Motor neuron (in vitro differentiated cells): ENCODE measurements around the gene DEPDC1B. TPM values are rescaled to one million over a fixed set of nuclear protein-coding genes. Genes with fewer than 3 reads are reported as not detected.
A peak's percentile ranks its signal among the peaks of the same experiment; 100 is the strongest.
"Not testable (repeated sequence)": the region's sequence is repeated elsewhere in the genome, so short reads cannot be mapped to it uniquely, and the experiment has no call there.

Experiments used
- ATAC-seq, 8 experiments: fragments of 200-7000 bp; cut with Tn5 transposase; replicated peaks in 6 of 8; 2 replicates each; pipeline ENCODE4 v1.8.0; 2021; ENCODE audit warnings: mild to moderate bottlenecking in 8 of 8, moderate library complexity in 8 of 8
- H3K27ac ChIP-seq, 2 donors: fragments of 250-450 bp; sonication (Bioruptor Pico); 2 replicates each; pipeline ENCODE4 v1.9.0; 2021; ENCODE audit warnings: antibody characterized with exemption in 2 of 2, mild to moderate bottlenecking in 2 of 2, moderate library complexity in 1 of 2
- H3K4me1 ChIP-seq, 2 donors: fragments of 250-450 bp; sonication (Bioruptor Pico); replicated peaks in 1 of 2; 2 replicates each; pipeline ENCODE4 v1.6.1; 2021; ENCODE audit warnings: antibody characterized with exemption in 2 of 2, mild to moderate bottlenecking in 2 of 2, moderate library complexity in 1 of 2
- H3K4me3 ChIP-seq, 5 donors: fragments of 250-450 bp; sonication (Bioruptor Pico); 2 replicates each; pipeline ENCODE4 v1.9.0; 2021; ENCODE audit warnings: antibody characterized with exemption in 5 of 5, mild to moderate bottlenecking in 5 of 5, moderate library complexity in 4 of 5
- WGBS, 10 experiments: fragments of 450-650 bp; shearing (Covaris generic); methylation state at CpG; one replicate each; pipeline ENCODE4 v1.0.0; 2022; 5-methylcytosine and 5-hydroxymethylcytosine counted together
- in situ Hi-C, 9 experiments: fragments of 400-800 bp; cut with MboI; loops; one replicate each; pipeline ENCODE4 v1.15.0; 2021; ENCODE audit warnings: low sequenced_read_pairs in 9 of 9, low pct_unique_long_range_greater_than_20kb in 2 of 9; ENCODE audit not compliant: unreplicated experiment in 9 of 9
- total RNA-seq, 8 experiments: library from RNA; unstranded; fragments of 300-600 nt; gene quantifications; 2 replicates each; pipeline versions ENCODE4 v1.2.3 to v1.2.4, GENCODE V29; 2022

Gene DEPDC1B
- total RNA-seq, 8 experiments from 2014 or later: 0.71 to 24.9 (median 2.8) TPM

DNA sequence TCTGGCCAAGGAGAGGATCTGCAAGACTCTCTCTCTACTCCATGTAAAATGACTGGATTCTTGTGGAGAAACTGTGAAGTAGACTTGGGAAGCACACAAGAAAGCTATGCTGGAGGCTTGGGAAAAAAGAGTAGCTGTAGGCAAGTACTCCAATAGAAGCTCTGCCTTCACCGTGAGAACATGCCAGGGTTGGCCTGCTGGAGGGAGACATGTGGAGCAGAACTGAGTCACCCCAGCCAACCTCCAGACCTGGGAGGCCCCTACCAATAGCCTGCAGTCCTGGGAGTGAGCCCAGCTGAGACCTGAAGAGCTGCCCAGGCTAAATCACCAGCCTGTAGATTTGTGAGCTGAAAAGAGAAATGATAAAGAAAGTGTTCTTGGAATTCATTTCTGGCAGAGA is 66.6 kb downstream of the DEPDC1B start:
- Histone ChIP-seq H3K27ac (no peak overlapping the region), H3K4me3 (no peak overlapping the region), H3K4me1 (peaks cover 0 to 13% of the 10 kb centered on the region in 2 donors)
- in situ Hi-C loops: no loop called here
- 20 to 80% methylated on average over 1 of the region's 1 CpG; no CpG with 5 or more reads in 8 of the 10 experiments for WGBS, 10 experiments
- peak in 3 of 8 experiments; percentile 59 to 100 (median 99) for ATAC-seq

DNA sequence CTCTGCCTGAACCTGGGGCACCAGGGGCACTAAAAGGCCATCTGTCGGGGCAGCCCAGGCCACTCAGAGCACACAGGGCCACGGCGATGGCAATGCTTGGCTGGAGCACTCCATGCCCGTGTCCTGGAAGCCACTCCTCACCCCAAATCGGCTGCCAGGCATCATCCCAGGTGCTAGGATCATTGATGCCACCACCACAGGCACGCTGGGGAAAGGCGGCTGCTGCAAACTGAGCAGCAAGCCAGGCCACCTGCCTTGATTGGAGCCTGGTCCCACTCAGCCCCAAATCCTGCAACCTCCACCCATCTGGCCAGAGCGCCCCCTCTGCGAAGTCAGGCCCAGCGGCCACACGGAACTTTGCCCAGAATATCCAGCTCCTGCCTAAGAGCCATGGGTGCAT is 67.8 kb downstream of the DEPDC1B start:
- Histone ChIP-seq H3K4me1 (peaks cover 0 to 8% of the 10 kb centered on the region in 2 donors), H3K4me3 (no peak overlapping the region), H3K27ac (no peak overlapping the region)
- ATAC-seq: no peak
- in situ Hi-C loops: no loop called here
- 96 to 100% (median 99%) methylated on average over 3 to 6 of the region's 11 CpGs; no CpG with 5 or more reads in 6 of the 10 experiments for WGBS, 10 experiments

DNA sequence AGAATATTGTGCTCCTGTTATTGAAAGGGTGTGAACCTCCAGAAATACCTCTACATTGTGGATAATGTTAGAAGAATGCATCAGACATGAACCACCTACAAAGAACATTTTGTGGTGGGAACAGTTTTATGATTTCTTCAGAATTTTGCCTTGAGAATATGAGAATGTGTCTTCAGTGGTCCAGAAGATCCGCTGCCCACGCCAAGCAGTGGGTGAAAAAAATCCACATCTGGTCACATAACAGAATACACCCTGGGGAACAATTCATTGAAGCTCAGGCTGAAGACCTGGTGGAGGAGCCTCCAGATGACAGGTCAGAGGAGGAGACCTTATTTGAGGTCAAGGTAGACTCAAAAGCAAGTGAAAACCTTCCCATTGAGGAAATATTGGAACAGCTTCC is 69.1 kb downstream of the DEPDC1B start:
- 95 to 100% (median 100%) methylated on average over 1 to 2 of the region's 2 CpGs; no CpG with 5 or more reads in 4 of the 10 experiments for WGBS, 10 experiments
- ATAC-seq: no peak
- H3K4me3 ChIP-seq: no peak overlapping the region
- no peaks in the 10 kb centered on the region for H3K4me1 ChIP-seq
- H3K27ac ChIP-seq: no peak overlapping the region
- in situ Hi-C loops: no loop called here

DNA sequence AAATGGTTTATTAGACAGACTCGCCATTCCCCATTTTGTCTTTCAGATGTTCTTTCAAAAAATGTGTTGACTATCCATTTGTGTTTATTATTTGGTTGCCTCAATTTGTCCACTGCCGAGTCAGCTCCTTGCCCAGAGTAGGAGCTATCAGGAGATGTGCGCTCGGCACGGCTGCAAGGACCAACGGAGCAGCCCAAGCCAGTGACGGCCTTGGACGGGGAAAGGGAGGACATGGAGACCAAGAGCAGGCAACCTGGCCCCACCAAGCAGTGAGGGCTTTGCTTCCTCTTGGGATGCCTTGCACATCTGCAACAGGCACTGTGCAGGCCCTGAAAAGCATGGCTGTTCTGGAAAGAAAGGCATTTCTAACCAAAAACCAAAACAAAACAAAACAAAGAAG is 69.8 kb downstream of the DEPDC1B start:
- Histone ChIP-seq H3K4me1 (no peaks in the 10 kb centered on the region), H3K4me3 (no peak overlapping the region), H3K27ac (no peak overlapping the region)
- no peak for ATAC-seq
- in situ Hi-C loops: no loop called here
- 36 to 100% (median 100%) methylated on average over 1 to 8 of the region's 8 CpGs for WGBS, 10 experiments

DNA sequence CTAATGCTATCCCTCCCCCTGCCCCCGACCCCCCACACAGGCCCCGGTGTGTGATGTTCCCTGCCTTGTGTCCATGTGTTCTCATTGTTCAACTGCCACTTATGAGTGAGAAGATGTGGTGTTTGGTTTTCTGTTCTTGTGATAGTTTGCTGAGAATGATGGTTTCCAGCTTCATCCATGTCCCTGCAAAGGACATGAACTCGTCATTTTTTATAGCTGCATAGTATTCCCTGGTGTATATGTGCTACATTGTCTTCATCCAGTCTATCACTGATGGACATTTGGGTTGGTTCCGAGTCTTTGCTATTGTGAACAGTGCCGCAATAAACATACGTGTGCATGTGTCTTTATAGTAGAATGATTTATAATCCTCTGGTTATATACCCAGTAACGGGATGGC is 75.1 kb downstream of the DEPDC1B start:
- ATAC-seq, H3K4me1 ChIP-seq, in situ Hi-C loops, H3K27ac ChIP-seq, H3K4me3 ChIP-seq: not testable (repeated sequence)
- WGBS, 10 experiments: 89 to 100% (median 100%) methylated on average over 1 to 3 of the region's 7 CpGs; no CpG with 5 or more reads in 5 of the 10 experiments

DNA sequence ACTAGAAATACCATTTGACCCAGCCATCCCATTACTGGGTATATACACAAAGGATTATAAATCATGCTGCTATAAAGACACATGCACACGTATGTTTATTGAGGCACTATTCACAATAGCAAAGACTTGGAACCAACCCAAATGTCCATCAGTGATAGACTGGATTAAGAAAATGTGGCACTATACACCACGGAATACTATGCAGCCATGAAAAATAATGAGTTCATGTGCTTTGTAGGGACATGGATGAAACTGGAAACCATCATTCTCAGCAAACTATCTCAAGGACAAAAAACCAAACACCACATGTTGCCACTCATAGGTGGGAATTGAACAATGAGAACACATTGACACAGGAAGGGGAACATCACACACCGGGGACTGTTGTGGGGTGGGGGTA is 79.2 kb downstream of the DEPDC1B start:
- H3K4me1 ChIP-seq, H3K4me3 ChIP-seq, H3K27ac ChIP-seq, ATAC-seq, in situ Hi-C loops: not testable (repeated sequence)
- WGBS, 10 experiments: 100% methylated on average over 1 of the region's 3 CpGs; no CpG with 5 or more reads in 8 of the 10 experiments

DNA sequence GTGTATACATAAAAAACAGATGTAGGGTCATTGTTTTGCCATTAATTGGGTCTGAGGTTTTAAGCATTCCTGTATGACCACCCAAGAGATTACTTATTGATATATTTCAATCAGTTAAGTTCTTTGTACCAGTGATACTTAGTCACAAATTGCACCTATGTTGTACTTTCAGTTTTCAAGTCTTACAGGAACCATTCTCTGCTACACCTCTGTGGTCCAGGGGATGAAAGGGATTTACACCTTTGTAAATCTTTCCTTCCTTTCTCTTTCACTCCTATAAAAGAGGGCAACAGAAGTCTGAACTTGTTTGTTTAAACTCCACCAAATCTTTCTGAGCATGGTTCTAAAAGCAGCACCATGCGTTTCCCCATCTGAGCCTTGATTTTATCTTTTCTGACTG is 86.1 kb downstream of the DEPDC1B start:
- in situ Hi-C loops: no loop called here
- no peak for ATAC-seq
- WGBS, 10 experiments: 86 to 100% (median 100%) methylated on average over 1 of the region's 1 CpG; no CpG with 5 or more reads in 1 of the 10 experiments
- Histone ChIP-seq H3K4me1 (no peaks in the 10 kb centered on the region), H3K27ac (no peak overlapping the region), H3K4me3 (no peak overlapping the region)

DNA sequence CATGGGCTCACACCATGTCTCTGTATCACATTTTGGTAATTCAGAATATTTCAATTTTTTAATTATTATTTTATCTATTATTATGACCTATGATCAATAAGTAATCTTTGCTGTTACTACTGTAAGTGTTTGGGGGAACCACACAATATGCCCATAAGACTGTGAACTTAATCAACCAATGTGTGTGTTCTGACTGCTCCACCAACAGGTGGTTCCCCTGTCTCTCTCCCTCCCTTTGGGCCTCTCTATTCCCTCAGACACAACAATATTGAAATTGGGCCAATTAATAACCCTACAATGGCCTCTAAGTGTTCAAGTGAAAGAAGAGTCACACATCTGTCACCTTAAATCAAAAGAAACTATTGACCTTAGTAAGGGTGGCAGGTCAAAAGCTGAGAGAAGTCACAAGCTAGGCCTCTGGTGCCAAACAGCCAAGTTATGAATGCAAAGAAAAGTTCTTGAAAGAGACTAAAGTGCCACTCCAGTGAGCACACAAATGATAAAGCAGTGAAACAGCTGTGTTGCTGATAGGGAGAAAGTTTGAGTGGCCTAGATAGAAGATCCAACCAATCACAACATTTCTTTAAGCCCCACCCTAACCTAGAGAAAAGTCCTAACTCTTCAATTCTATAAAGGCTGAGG is 88.7 kb downstream of the DEPDC1B start:
- Histone ChIP-seq H3K4me1 (no peaks in the 10 kb centered on the region), H3K27ac (no peak overlapping the region), H3K4me3 (no peak overlapping the region)
- in situ Hi-C loops: no loop called here
- ATAC-seq: no peak

DNA sequence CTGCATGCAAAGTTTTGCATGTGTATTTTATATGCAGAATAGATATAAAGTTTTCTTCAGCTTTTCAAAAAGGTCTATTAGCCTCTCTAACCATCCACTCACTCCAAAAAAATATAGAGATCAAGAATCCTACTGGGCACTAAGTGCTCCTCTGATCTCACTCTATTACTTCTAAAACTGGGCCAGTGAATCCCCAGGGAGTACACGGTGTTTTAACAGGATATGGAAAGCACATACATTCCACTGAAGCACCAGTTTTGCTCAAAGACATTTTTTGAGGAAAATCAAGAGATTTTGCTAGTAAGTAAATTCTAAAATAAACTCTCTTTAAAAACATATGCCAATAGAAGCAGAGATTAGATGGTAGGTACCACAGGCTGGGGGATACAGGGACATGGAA is 95.2 kb downstream of the DEPDC1B start:
- ATAC-seq: no peak
- in situ Hi-C loops: no loop called here
- 40 to 100% (median 86%) methylated on average over 1 of the region's 1 CpG; no CpG with 5 or more reads in 4 of the 10 experiments for WGBS, 10 experiments
- H3K4me3 ChIP-seq: no peak overlapping the region
- no peaks in the 10 kb centered on the region for H3K4me1 ChIP-seq
- H3K27ac ChIP-seq: no peak overlapping the region

DNA sequence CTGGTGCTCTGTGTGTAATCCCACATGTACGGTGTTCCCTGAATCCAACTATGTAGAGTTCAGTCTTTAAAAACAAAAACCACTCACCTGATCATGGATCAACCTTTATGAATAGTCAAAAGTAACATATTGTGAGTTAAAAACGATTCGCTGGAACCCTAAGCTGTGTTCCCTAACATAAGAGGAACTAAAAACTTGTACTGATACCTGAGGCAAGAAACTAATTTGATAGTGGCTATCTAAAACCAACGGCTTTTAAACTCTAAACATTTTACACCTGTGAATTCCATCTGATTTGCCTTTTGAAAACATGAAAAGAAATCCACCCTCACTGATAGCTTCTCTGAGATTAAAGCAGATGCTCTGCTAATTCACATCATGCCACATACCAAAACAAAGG is 101.5 kb downstream of the DEPDC1B start:
- no peak for ATAC-seq
- 77 to 100% (median 92%) methylated on average over 1 to 4 of the region's 4 CpGs; no CpG with 5 or more reads in 1 of the 10 experiments for WGBS, 10 experiments
- no peak overlapping the region for H3K27ac ChIP-seq

DNA sequence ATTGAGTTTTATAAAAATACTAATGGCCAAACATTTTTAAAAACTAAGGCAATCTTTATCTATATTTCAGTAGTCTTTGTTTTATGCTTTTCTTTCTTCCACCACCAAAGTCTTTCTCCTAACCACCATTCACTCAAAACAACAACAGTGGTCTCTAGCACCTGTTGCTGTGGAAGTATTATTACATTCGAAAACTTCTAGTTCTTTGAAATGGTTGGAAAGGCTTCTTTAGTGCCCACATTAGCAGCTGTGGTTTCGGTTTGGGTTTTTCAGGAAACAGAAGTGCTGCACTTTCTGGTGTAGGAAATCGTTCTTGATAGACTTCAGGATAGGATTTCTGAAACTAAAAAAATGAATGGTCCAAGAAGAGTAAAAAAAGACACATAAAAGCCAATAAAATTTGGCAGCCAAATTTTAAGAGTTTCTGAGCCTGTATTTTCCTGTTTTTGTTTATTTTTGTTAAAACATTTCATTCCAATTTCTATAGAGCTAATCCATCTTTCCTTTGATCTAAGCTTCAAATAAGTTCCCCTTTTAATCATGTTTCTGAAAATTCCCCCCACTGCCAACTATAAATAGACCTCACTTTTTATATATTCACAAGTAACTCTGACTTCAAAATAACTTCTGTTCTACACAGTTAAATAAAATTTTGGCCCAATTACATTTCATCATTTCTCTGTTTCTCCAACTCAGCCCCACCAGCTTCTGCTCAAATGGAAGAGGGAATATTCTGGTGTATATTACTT is 102.2 kb downstream of the DEPDC1B start:
- H3K4me1 ChIP-seq: no peaks in the 10 kb centered on the region
- H3K27ac ChIP-seq: no peak overlapping the region
- no peak for ATAC-seq
- in situ Hi-C loops: no loop called here
- WGBS, 10 experiments: 49 to 100% (median 86%) methylated on average over 1 to 3 of the region's 3 CpGs
- no peak overlapping the region for H3K4me3 ChIP-seq

More for the DNA sequence above, 101.5 kb downstream of the DEPDC1B start:
- in situ Hi-C loops: no loop called here
- no peaks in the 10 kb centered on the region for H3K4me1 ChIP-seq
- no peak overlapping the region for H3K4me3 ChIP-seq

DNA sequence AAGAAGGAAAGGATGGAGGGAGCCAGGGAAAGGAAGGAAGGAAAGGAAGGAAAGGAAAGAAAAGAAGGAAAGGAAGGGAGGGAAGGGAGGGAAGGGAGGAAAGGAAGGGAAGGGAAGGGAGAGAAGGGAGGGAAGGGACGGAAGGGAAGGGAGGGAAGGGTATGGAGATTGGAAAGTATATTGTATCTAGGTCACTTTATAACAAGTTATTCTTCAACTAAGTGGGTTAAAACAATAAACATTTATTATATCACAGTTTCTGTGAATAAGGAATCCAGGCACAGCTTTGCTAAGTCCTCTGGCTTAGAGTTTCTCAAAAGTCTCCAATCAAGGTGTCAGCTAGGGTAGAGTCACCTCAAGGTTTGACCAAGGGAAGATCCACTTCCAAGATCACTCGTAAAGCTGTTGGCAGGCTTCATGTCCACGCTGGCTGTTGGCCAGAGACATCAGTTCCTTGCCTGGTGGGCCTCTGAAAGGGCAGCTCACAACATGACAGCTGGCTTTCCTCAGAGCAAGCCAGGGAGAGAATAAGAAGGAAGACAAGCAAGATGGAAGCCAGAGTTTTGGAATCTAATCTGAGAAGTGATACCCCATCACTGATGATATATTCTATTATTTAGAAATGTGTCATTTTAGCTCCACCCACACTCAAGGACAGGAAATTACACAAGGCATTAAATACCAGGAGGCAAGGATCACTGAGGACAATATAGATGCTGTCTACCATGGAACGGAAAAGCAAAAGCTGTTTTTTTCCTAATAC is 105.1 kb downstream of the DEPDC1B start:
- in situ Hi-C loops: no loop called here
- no peak overlapping the region for H3K27ac ChIP-seq
- 83 to 100% (median 100%) methylated on average over 1 to 3 of the region's 4 CpGs; no CpG with 5 or more reads in 2 of the 10 experiments for WGBS, 10 experiments

DNA sequence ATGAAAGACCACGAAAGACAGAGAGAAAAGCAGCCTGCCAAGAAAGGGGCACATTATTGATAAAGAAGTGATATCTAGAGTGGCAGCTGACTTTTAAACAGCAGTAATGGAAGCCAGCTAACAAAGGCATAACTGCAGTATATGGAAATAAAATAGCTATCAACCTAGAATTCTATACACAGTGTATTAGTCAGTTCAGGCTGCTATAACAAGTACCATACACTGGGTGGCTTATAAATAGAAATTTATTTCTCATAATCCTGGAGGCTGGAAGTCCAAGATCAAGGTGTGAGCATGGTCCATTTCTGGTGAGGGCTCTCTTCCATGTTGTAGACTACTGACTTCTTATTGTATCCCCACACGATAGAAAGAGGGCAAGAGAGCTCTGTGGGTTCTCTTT is 109.8 kb downstream of the DEPDC1B start:
- WGBS, 10 experiments: 64 to 100% (median 100%) methylated on average over 1 to 2 of the region's 2 CpGs; no CpG with 5 or more reads in 3 of the 10 experiments
- ATAC-seq: no peak
- H3K27ac ChIP-seq: no peak overlapping the region
- H3K4me3 ChIP-seq: no peak overlapping the region
- no peaks in the 10 kb centered on the region for H3K4me1 ChIP-seq
- in situ Hi-C loops: no loop called here

More for the DNA sequence above, 105.1 kb downstream of the DEPDC1B start:
- Histone ChIP-seq H3K4me3 (no peak overlapping the region), H3K4me1 (no peaks in the 10 kb centered on the region)
- no peak for ATAC-seq
